HG02571 (cell line): ENCODE data around the gene CHKB.
"Not testable (repeated sequence)": the region's sequence is repeated elsewhere in the genome, so short reads cannot be mapped to it uniquely, and the experiment has no call there.

Experiments used
- ATAC-seq: cut with Tn5 transposase; IDR thresholded peaks from one replicate; pipeline ENCODE4 v1.9.1; 2021; ENCODE audit warnings: mild to moderate bottlenecking, moderate library complexity; ENCODE audit not compliant: unreplicated experiment

The CHKB gene, protein sequence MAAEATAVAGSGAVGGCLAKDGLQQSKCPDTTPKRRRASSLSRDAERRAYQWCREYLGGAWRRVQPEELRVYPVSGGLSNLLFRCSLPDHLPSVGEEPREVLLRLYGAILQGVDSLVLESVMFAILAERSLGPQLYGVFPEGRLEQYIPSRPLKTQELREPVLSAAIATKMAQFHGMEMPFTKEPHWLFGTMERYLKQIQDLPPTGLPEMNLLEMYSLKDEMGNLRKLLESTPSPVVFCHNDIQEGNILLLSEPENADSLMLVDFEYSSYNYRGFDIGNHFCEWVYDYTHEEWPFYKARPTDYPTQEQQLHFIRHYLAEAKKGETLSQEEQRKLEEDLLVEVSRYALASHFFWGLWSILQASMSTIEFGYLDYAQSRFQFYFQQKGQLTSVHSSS

DNA sequence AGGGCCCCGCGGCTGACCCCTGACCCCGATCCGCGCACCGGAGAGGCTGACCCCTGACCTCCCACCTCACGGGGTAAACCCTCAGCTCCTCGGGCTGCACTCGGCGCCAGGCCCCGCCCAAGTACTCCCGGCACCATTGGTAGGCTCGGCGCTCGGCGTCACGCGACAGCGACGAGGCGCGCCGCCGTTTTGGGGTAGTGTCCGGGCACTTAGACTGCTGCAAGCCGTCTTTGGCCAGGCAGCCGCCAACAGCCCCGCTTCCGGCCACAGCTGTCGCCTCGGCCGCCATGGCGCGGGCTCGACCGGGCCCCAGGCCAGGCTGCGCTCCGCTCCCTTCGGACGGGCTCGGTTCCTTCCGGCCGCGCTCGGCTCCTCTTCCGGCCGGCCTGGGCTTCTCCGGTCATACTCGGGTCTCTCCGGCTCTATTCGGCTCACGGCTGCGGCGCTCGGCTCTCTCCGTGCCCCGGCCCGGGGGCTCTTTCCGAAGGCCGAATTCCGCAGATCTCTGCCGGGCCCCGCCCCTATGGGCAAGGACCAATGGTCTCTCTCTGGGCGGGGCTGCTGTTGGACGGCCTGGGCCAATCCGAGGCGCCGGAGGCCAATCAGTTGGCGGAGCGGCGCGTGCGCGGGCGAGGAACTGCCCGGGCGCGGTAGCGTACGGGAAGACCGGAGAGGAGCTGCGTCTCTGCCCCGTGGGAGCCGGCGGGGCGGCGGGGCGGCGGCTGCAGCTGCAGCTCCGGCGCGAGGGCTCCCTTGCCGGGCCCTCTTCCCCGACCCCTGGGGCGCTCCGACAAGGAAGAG lies at the start of gene CHKB:
CHKB (minus strand) TSS at position 357 of the 801 bp plus-strand sequence; CDS start at position 289, 68 bp downstream.
- peak; percentile 87 for ATAC-seq

DNA sequence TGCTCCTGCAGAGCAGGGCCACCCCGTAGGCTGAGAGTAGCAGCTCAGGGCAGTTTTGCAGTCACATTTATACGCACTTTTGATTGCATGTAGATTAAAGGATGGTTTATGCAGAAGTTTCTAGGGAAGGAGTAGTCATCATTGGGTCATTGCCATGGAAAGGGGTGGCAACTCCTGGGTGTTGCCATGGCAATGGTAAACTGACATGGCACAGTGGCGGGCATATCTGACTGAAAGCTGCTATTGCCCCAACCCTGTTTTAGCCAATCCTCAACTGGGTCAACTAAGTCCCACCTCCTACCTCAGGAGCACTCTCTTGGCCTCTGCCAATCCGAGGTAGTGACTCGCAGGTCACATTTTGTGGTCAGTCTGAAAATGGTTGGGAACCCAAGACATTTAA lies 47.7 kb upstream of the CHKB start:
- no peak for ATAC-seq

DNA sequence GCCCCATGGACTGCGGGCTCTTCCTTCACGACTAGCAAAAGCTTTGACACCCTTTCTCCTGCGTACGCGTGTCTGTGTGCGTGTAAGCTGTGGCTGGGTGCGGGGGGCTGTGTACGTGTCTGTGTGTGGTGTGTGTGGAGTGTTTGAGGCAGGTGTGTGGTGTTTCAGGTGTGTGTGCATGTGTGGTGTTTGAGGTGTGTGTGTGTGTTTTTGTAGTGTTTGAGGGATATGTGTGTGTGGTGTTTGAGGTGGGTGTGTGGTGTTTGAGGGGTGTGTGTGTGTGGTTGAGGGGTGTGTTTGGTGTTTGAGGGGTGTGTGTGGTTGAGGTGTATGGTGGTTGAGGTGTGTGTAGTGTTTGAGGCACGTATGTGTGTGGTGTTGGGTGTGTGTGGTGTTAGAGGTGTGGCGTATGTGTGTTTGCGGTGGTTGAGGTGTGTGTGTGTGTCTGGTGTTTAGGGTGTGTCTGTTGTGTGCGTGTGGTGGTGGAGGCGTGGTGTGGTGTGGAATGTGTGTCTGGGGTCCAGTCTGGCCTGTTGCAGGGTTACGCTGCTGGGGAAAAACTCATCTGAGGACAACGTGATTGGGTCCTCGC lies 46.0 kb upstream of the CHKB start:
- ATAC-seq = no peak

DNA sequence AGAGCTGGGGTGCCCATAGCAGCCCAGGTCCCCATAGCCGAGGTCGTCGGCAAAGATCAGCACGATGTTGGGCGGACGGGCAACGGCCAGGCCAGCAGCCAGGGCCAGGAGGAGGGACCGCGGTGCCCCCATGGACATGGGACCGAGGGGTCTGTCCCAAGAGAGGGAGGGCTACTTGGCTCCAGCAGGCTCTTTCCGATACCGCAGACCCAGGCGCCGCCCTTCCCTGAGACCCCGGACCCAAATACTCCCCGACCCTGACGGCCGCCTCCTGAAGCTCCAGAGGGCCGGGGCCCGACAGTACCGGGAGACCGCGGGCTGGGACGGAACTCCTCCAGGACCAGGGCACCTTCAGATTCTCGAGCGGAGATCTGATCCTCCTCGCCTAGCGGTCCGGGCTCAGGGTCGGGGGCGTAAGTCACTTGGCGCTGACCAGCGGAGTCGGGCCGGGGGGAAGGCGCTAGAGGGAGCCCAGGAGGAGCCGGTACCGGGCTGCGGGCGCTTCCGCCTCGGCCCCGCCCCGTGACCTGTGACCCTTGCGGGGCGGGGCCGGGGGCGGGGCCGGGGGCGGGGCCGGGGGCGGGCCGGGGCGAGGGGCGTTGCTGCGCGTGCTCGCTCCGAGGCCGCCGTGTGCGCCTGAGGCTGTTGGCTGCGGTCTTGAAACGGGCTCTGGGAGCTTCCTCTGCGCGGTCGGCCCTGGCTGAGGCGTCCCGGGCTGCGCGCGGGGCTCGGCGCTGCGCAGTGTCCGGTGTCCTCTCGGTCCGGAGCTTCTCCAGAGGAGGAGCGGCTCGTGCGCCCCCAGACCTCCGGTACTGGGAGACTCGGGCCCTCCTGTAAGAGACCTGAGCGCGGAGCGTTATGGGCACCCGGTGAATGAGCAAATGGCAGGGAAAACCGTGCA lies 45.2 kb upstream of the CHKB start, which contains the start of gene ARSA:
ARSA (minus strand) TSS at position 511 of the 901 bp plus-strand sequence; CDS start at position 138, 373 bp downstream.
- ATAC-seq = peak; percentile 75

DNA sequence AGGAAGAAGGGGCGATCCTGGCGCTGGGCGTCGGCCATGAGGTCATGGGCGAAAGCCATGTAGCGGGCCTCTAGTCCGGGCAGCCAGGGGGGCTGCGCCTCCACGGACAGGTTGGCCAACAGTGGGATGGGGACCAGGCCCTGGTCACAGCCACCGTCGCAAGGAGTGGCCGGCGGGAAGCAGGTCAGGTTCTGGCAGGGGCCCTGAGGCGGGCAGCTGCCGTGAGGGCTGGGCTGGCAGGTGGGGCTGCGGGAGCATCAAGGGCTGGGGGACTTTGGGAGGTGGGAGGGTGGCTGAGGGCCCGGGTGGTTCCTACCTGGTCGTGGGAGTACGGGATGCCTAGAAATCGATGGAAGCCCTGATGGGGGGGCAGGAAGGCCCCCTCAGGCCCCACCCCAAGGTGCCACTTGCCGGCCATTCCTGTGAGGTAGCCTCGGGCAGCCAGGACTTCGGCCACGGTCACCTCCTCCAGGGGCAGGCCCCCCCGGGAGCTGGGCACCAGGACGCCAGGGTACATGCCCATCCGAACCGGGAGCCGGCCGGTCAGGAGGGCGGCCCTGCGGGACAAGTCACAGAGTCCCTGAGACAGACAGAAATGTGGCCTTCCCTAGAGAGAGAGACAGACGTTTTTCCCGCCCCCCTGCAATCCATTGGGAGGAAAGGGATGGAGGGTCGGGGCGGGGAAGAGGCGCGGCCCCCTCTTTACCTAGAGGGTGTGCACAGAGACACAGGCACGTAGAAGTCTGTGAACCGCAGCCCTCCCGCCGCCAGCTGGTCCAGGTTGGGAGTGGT lies 44.4 kb upstream of the CHKB start:
- ATAC-seq = no peak

DNA sequence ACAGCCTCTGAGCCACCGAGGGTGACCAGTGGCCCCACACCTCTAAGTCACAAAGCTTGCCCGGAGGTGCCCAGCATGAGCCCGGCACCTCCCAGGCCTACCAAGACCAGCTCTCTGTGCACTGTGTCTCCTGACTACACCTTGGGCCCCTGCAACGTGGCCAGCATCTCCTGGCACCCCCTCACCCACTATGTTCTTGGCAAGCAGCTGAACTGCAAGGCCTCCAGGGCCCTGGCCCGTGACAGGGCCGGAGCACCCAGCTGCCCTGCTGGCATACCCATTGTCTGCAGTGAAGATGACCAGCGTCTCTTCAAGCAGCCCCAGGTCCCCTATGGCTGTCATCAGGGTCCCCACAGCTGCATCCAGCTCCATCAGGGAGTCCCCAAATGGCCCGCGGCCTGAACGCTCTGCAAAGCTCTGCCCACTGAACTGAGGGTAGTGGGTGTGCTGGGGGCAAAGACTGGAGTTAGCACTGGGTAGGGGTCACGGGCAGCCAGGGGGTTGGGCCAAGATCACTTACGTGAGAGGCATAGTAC lies 43.7 kb upstream of the CHKB start:
- no peak for ATAC-seq

DNA sequence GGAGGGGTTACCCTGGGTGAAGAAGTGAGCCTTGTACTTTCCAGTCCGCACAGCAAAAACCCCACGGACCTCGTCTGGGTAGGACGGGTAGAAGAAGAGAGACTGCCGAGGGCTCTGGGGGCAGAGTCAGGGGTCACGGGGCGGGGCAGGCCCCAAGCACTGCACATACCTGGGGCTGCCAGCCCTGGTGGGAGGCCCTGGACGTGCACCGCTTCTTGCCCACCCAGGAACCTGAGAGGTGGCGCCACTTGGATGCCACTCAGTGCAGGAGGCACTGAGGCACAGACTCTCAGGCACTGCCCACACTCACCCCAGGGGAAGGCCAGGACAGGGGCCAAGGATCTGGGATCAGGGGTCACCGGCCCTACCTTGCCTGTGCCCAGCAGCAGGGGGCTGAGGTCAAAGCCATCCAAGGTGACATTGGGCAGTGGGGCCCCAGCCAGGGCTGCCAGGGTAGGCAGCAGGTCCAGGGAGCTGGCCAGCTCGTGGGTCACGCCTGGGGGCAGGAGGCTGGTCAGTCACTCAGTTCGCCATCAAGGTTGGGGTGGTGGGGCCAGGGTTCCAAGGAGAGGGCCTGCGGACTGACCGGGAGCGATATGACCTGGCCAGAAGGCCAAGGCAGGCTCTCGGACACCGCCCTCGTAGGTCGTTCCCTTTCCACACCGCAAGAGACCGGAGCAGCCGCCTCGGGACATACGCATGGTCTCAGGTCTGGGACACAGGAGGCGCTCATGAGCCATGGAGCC lies 43.1 kb upstream of the CHKB start:
- ATAC-seq = no peak

DNA sequence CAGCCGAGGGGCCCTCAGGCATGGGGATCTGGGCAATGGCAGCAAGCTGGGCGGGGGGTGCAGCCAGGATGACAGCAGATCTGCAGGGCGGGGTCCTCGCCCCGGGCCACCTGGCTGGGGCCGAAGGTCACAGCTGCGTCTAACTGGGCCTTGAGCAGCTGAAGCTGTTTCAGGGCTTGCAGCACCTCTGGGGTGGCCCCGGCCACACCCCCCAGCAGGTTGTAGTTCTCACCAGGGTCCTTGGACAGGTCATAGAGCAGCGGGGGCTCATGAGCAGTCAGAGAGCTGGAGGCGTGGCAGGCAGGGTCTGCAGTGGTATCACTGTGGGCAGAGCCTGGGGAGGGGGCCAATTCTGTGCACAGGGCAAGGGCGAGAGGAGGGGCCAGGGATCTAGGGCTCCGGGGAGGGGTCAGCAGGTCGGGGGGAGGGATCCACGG lies 42.5 kb upstream of the CHKB start:
- no peak for ATAC-seq

DNA sequence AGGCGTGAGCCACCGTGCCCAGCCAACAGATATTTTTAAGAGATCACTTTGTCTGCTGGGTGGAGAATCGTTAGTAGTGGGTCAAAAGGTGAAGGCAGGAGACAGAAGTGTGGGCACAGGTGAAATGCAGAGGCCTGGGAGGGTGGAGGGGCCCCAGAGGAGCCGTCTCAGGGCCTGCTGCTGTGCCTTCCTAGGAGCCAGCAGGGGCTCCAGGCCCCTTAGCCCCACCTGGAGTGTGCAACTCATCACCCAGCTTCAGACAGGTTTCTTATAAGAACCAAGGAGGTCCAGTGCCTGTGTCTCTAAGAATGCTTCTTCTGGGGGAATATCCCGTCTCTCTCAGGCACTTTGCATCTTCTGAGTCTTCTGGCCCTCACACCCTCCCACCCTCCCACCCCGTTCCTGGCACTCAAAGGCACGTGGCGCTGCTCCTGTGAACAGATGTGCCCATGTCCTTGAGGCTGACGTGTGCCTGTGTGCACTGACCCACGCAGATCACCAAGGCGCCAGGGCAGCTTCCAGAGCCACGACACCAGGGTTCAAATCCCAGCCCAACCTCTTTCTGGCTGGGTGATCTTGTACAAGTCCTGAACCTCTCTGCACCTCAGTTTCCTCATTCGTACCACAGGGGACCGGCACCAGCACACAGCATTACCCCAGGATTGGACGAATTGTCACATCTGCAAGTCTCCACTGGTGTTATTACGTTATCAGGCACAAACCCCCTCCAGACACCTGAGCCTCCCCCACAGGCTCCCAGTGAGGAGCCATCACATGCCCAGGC lies 41.9 kb upstream of the CHKB start:
- ATAC-seq = no peak

DNA sequence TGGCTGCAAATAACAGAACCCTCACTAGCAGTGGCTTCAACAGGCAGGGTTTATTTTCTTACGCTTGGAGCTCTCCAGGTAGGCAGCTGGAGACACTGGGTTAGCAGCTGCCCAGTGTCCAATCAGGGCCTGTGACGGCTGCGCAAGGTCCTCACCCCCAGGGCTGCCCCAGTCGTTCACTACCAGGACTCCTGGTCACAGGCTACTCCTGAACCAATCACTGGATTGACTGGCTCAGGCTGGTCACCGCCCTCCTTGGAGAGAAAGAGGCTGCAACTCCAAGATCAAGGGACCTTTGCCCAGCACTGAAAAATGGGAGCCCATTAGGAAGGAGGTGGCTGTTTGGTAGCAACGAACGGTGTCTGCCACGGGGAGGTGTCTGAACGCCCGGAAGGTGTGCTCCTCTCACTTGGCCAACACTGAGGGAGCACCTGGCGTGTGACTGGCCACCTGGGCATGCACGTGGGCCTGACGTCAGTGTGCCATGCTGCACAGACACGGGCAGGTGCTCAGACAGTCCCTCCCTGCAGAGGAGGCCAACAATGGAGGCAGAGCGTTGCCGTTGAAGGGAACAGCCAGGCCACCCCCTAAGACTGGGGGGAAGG lies 40.2 kb upstream of the CHKB start:
- no peak for ATAC-seq

DNA sequence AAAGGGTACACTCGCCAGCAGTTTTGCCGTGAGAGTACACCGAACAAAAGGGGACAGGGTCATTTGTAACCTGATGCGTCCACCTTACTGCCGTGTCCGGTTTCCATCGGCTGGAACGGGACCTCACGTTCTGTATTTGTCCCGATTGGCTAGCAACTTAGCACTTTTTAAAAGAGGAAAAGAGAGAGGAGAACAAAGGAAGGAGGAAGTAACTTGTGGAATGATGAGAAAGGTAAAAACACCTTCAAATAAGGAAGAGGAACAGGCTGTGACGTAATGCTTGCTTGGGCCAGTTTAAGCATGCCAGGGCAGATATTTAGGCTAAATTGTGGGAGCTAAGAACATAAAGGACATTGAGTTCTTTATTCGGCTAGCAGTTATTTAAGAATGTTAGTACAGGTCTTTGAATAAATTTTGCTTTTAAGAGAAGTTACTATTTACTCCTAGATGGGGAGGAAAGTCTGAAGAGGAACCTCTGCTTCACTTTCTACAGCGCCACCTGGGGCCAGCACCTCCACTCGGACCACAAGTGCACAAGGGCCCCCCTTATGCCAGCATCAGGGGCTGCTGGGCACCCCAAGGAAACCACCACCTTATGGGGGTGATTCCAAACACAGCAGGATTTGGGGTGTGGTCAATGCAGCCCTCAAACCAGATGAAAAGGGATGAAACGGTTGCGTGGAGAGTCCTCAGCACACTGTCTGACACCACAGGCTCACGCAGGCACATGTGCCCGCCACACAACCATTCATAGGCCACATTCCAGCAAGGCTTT lies 39.5 kb upstream of the CHKB start:
- ATAC-seq = no peak

DNA sequence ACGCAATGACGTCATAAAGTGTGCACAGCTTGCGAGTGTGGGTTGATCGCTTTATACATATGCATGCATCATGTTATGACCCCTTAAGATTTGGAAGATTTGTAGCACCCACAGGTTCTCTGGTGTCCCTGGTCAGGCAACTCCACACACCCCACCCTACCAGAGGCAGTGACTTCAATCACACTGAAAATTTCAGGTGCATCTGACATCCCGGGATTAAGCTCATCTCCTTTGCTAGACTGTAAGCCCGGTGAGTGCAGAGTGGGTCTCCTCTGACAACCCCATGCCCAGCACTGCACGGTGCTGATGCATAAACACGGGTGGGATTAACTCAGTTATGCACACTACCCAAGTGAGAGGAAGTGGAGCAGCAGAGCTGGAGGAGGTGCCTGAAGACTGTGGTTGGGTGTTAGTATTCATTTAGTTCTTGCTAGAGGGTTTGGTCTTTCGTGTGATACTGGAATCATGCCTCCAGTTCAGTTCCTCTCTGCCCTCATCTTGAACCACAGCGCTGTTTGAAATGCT lies 38.8 kb upstream of the CHKB start:
- no peak for ATAC-seq

DNA sequence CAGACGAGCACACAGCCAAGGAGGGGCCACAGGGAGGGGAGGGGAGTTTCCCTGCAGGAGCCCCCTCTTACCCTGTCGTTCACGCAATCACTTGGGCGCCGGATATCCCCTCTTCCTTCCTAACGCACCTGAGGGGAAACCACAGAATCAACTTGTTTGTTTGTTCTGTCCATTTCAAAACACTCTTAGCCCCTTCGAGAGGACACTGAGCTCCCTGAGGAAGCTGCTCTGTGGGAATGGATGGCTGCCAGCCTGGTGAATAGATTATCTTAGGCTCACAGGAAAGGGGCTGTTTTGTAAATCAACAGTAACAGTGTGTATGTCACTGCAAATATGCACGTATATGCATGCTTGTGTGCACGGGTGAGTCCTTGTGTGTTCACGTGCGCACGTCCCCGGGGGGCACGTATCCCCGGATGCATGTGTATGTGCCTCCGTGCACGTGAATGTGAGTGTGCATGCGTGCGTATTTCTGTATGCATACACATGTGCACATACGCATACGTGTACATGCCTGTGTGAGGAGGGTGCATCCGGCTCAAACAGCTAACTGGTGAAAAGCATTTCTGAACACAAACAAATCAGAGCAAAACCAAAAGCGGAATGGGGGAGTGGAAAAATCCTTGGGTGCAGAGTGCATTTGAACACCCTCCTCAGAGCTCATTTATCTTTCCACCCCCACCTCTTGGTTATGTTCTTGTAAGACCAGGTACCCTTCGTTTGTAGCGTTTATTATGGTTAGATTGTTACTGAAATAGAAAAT lies 38.1 kb upstream of the CHKB start:
- ATAC-seq = peak; percentile 56

DNA sequence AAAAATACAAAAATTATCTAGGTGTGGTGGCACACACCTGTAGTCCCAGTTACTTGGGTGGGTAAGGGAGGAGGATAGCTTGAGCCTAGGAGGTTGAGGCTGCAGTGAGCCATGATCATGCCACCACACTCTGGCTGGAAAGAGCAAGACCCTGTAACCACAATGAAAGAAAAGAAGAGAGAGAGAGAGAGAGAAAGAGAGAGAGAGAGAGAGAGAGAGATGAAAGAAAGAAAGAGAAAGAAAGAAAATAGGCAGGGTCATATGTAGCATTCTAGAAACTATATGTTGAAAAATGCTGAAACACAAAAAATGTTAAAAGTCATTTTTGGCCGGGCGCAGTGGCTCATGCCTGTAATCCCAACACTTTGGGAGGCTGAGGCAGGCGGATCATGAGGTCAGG lies 31.6 kb upstream of the CHKB start:
- not testable (repeated sequence) for ATAC-seq

DNA sequence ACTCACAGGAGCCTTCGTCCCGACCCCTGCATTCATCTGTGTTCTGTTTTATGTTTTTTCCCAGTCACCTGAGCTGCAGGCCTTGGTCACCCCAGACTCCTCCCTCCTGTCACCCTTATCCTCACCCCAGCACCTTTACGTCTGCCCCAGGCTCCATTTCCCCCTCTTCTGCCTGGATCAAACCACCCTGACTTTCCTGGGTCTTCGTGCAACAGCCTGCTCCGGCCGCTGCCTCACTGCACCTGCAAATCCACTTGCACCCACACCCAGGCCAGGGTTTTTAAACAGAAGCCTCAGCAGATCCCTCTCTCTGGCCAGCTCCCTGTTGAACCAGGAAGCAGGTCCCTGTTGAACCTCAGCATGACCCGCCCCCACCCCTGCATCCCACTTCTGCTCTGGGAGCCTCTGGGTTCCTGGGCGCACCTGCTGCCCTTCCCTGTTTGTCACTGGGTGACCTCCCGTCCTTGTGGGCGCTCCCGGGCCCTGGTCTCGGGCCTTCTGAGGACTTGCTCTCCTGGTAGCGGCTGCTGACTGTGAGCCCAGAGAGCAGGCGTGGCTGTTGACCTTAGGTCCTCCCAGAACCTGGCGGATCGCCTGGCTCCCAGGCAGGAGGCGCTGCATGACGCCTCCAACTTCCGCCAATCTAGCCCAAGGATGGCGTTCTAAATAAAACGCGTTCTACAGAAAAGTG lies 30.8 kb upstream of the CHKB start:
- ATAC-seq = no peak
